WTC11 (cell line): Measurements from ENCODE around the gene GREM1. TPM values are rescaled to one million over a fixed set of nuclear protein-coding genes. Genes with fewer than 3 reads are reported as not detected.

Experiments
- ATAC-seq: fragments of 200-7000 bp; cut with Tn5 transposase; 2 replicates; pipeline ENCODE4 v1.10.0; 2021; ENCODE audit warnings: mild to moderate bottlenecking, moderate library complexity
- CTCF ChIA-PET: fragments of 300-600 bp; sonication (Branson Sonifier 250); formaldehyde crosslinking; loops from one replicate; lab custom pipeline; 2021; ENCODE audit warnings: antibody characterized with exemption; lab: Charles Lee
- POLR2A ChIA-PET: fragments of 350-600 bp; sonication (Branson Sonifier 250); formaldehyde crosslinking; loops from one replicate; lab custom pipeline; 2021; ENCODE audit warnings: antibody characterized with exemption; lab: Charles Lee
- DNase-seq: peaks from one replicate; pipeline ENCODE4 v3.0.0; 2021; ENCODE audit warnings: low spot score
- H3K27ac Mint-ChIP-seq: 2 replicates; pipeline ENCODE4 v1.8.0; 2021; ENCODE audit warnings: mixed read lengths
- H3K27me3 Mint-ChIP-seq: 2 replicates; pipeline ENCODE4 v1.8.0; 2021; ENCODE audit warnings: low read depth, mild to moderate bottlenecking, moderate library complexity, mixed read lengths
- H3K36me3 Mint-ChIP-seq: 2 replicates; pipeline ENCODE4 v1.8.0; 2021; ENCODE audit warnings: mixed read lengths
- H3K4me1 Mint-ChIP-seq: 2 replicates; pipeline ENCODE4 v1.8.0; 2022; ENCODE audit warnings: mixed read lengths
- H3K4me3 Mint-ChIP-seq: 2 replicates; pipeline ENCODE4 v1.8.0; 2021; ENCODE audit warnings: mild to moderate bottlenecking, moderate library complexity, mixed read lengths
- H3K9me3 Mint-ChIP-seq: 2 replicates; pipeline ENCODE4 v1.8.0; 2021; ENCODE audit warnings: mixed read lengths
- ARID4B ChIP-seq: sonication (generic); formaldehyde crosslinking; IDR thresholded peaks from 2 replicates; pipeline ENCODE4 v1.8.0; 2023; ENCODE audit warnings: missing genetic modification reagents, mild to moderate bottlenecking, borderline replicate concordance
- ELF4 ChIP-seq: sonication (generic); formaldehyde crosslinking; IDR thresholded peaks from 2 replicates; pipeline ENCODE4 v1.8.1; 2022; ENCODE audit warnings: low read depth, mild to moderate bottlenecking, moderate library complexity, missing genetic modification reagents
- FOXK1 ChIP-seq: sonication (generic); formaldehyde crosslinking; IDR thresholded peaks from 2 replicates; pipeline ENCODE4 v1.8.0; 2022; ENCODE audit warnings: mild to moderate bottlenecking, moderate library complexity, missing genetic modification reagents
- FOXP4 ChIP-seq: sonication (generic); formaldehyde crosslinking; IDR thresholded peaks from 2 replicates; pipeline ENCODE4 v1.8.0; 2022; ENCODE audit warnings: mild to moderate bottlenecking, missing genetic modification reagents
- IRF1 ChIP-seq: sonication (generic); formaldehyde crosslinking; IDR thresholded peaks from 2 replicates; pipeline ENCODE4 v1.8.0; 2023; ENCODE audit warnings: missing genetic modification reagents
- JAZF1 ChIP-seq: fragments of 250-450 bp; sonication (Bioruptor Pico); IDR thresholded peaks from 2 replicates; pipeline ENCODE4 v1.9.0; 2021; ENCODE audit warnings: moderate library complexity, mild to moderate bottlenecking, inconsistent platforms
- KAT7 ChIP-seq: sonication (generic); formaldehyde crosslinking; IDR thresholded peaks from 2 replicates; pipeline ENCODE4 v1.8.1; 2023; ENCODE audit warnings: missing genetic modification reagents, mild to moderate bottlenecking, borderline replicate concordance
- MYBL2 ChIP-seq: sonication (generic); formaldehyde crosslinking; IDR thresholded peaks from 2 replicates; pipeline ENCODE4 v1.8.1; 2023; ENCODE audit warnings: mild to moderate bottlenecking, moderate library complexity, missing genetic modification reagents
- NFE2L1 ChIP-seq: sonication (generic); formaldehyde crosslinking; IDR thresholded peaks from 2 replicates; pipeline ENCODE4 v1.8.1; 2023; ENCODE audit warnings: missing genetic modification reagents
- NR2C2 ChIP-seq: sonication (generic); formaldehyde crosslinking; IDR thresholded peaks from 2 replicates; pipeline ENCODE4 v1.8.0; 2022; ENCODE audit warnings: mild to moderate bottlenecking, missing genetic modification reagents
- PREB ChIP-seq: sonication (generic); formaldehyde crosslinking; IDR thresholded peaks from 2 replicates; pipeline ENCODE4 v1.8.1; 2022; ENCODE audit warnings: mild to moderate bottlenecking, missing genetic modification reagents, moderate library complexity, borderline replicate concordance
- PRRX2 ChIP-seq: fragments of 250-450 bp; sonication (Bioruptor Pico); IDR thresholded peaks from 2 replicates; pipeline ENCODE4 v1.8.0; 2021; ENCODE audit warnings: mild to moderate bottlenecking
- SOX15 ChIP-seq: fragments of 250-450 bp; sonication (Bioruptor Pico); IDR thresholded peaks from 2 replicates; pipeline ENCODE4 v1.9.0; 2021; ENCODE audit warnings: mild to moderate bottlenecking
- TEAD1 ChIP-seq: sonication (generic); formaldehyde crosslinking; IDR thresholded peaks from 2 replicates; pipeline ENCODE4 v1.8.0; 2022; ENCODE audit warnings: mild to moderate bottlenecking, missing genetic modification reagents
- USF2 ChIP-seq: sonication (generic); formaldehyde crosslinking; IDR thresholded peaks from 2 replicates; pipeline ENCODE4 v1.8.1; 2023; ENCODE audit warnings: mild to moderate bottlenecking, missing genetic modification reagents, moderate library complexity
- ZMAT4 ChIP-seq: fragments of 250-450 bp; sonication (Bioruptor Pico); IDR thresholded peaks from 2 replicates; pipeline ENCODE4 v1.9.0; 2021; ENCODE audit warnings: mild to moderate bottlenecking
- ZNF396 ChIP-seq: fragments of 250-450 bp; sonication (Bioruptor Pico); IDR thresholded peaks from 2 replicates; pipeline ENCODE4 v1.8.0; 2021; ENCODE audit warnings: mild to moderate bottlenecking, moderate library complexity, borderline replicate concordance
- total RNA-seq: library from RNA; stranded (reverse); gene quantifications from 3 replicates; pipeline ENCODE4 v1.2.3, GENCODE V29; 2021

The GREM1 gene
- total RNA-seq, 1 experiment from 2014 or later: 0.59 TPM

- no peak; the same call in 1 of the 2 replicates for ATAC-seq
- Mint-ChIP-seq H3K27me3 (no peaks in the 10 kb centered on the region), H3K4me1 (peaks cover 33% of the 10 kb centered on the region), H3K36me3 (no peaks in the 10 kb centered on the region), H3K27ac (no peak overlapping the region), H3K9me3 (no peaks in the 10 kb centered on the region), H3K4me3 (no peak overlapping the region)
- ChIA-PET POLR2A (no interaction called here), CTCF (interaction anchor here (0.6 to 1.3 kb wide), 5 partner anchors 9 to 323 kb away, joined by 3 to 5 read pairs (median 4); no protein-coding TSS in a partner anchor)
- no peak for DNase-seq
- TF ChIP-seq TEAD1 (no peak), NR2C2 (no peak), SOX15 (CRISPR knock-in tag) (no peak), PRRX2 (CRISPR knock-in tag) (no peak), ELF4 (CRISPR knock-in tag) (no peak), NFE2L1 (CRISPR knock-in tag) (no peak), FOXP4 (CRISPR knock-in tag) (no peak), IRF1 (CRISPR knock-in tag) (no peak), ZNF396 (CRISPR knock-in tag) (no peak), JAZF1 (CRISPR knock-in tag) (no peak), USF2 (CRISPR knock-in tag) (no peak), PREB (CRISPR knock-in tag) (no peak), ZMAT4 (CRISPR knock-in tag) (no peak), MYBL2 (CRISPR knock-in tag) (no peak), FOXK1 (CRISPR knock-in tag) (no peak), KAT7 (CRISPR knock-in tag) (no peak), ARID4B (CRISPR knock-in tag) (no peak)
Measured at GRCh38 chr15:32671339-32672325, 46.2 kb upstream of the GREM1 start.
